ENCODE results near the gene TOR3A.
"Not testable (repeated sequence)": the region's sequence is repeated elsewhere in the genome, so short reads cannot be mapped to it uniquely, and the experiment has no call there.

TOR3A gene

DNA sequence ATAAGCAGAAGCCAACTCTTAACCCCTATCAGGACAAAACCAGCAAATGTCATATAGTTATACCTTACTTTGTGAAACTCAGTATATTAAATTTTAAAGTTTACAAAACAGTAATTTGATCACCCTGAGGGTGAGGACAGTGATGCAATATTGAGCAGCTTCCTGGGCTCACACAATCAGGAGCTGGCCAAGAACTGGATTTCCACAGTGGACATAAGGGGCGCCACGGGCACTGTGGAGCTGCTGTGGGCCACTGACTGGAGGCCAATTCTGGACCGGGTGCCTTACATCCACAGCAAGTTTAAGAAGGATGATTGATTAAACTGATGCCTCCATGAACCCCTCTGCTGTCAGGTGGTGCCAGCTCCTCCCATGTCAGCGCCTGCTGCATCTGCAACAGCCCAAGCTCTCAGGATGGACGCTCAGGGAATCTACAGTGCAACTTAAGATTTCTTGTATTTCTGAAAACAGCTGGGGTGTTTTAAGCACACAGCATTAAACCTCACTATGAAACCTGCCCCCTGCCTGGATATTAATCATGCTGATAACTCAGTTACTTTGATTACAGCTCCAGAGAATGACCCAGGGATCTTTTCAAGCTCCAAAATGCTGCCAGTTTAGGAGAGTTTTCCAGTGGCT, 55.9 kb downstream of the TOR3A start:
- Histone ChIP-seq H3K27me3 (ENCODE audit: control insufficient read depth, low read length) (no peaks in the 10 kb centered on the region), H3K36me3 (ENCODE audit: control insufficient read depth, low read length) (no peaks in the 10 kb centered on the region), H3K4me2 (ENCODE audit: low read length) (no peak overlapping the region), H3K9me3 (ENCODE audit: control insufficient read depth, insufficient read depth, low read length) (no peaks in the 10 kb centered on the region), H3F3A (ENCODE audit: control insufficient read depth, insufficient read depth) (0 out of 2 replicates have a peak, but pooled peaks cover under 1% of the 10 kb centered on the region), H3K4me1 (ENCODE audit: control insufficient read depth, low read length) (peaks cover 1% of the 10 kb centered on the region; the same call in 1 of the 2 replicates), H3K4me3 (ENCODE audit: low read length) (no peak overlapping the region), H3K79me2 (ENCODE audit: control insufficient read depth, low read length) (peaks cover 14% of the 10 kb centered on the region), H3K9me2 (replicated peaks; ENCODE audit: control insufficient read depth, low read length) (no peaks in the 10 kb centered on the region), H3K27ac (ENCODE audit: low read depth, low read length) (no peak overlapping the region), H4K20me1 (ENCODE audit: control insufficient read depth, insufficient read depth, low read depth, low read length) (no peaks in the 10 kb centered on the region)
- no peak for TF ChIP-seq EZH2phosphoT487 (IDR thresholded peaks at IDR 0.05; ENCODE audit: borderline replicate concordance, low read length)
- TF ChIP-seq, protein P1, sequence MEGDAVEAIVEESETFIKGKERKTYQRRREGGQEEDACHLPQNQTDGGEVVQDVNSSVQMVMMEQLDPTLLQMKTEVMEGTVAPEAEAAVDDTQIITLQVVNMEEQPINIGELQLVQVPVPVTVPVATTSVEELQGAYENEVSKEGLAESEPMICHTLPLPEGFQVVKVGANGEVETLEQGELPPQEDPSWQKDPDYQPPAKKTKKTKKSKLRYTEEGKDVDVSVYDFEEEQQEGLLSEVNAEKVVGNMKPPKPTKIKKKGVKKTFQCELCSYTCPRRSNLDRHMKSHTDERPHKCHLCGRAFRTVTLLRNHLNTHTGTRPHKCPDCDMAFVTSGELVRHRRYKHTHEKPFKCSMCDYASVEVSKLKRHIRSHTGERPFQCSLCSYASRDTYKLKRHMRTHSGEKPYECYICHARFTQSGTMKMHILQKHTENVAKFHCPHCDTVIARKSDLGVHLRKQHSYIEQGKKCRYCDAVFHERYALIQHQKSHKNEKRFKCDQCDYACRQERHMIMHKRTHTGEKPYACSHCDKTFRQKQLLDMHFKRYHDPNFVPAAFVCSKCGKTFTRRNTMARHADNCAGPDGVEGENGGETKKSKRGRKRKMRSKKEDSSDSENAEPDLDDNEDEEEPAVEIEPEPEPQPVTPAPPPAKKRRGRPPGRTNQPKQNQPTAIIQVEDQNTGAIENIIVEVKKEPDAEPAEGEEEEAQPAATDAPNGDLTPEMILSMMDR (IDR thresholded peaks at IDR 0.05; ENCODE audit: low read depth, low read length, poor library complexity, severe bottlenecking) = no peak

DNA sequence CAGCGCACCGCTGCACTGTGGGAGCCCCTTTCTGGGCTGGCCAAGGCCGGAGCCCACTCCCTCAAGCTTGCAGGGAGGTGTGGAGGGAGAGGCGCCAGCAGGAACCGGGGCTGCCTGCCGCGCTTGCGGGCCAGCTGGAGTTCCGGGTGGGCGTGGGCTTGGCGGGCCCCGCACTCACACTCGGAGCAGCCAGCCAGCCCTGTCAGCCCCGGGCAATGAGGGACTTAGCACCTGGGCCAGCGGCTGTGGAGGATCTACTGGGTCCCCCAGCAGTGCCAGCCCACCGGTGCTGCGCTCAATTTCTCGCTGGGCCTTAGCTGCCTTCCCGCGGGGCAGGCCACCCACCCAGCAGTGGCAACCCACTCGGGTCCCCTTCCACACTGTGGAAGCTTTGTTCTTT, 56.9 kb downstream of the TOR3A start:
- not testable (repeated sequence) for H3K9me2 ChIP-seq (replicated peaks; ENCODE audit: control insufficient read depth, low read length); H3F3A ChIP-seq (ENCODE audit: control insufficient read depth, insufficient read depth); H3K27me3 ChIP-seq (ENCODE audit: control insufficient read depth, low read length); H3K4me2 ChIP-seq (ENCODE audit: low read length); H3K27ac ChIP-seq (ENCODE audit: low read depth, low read length); H3K4me1 ChIP-seq (ENCODE audit: control insufficient read depth, low read length); H4K20me1 ChIP-seq (ENCODE audit: control insufficient read depth, insufficient read depth, low read depth, low read length); H3K4me3 ChIP-seq (ENCODE audit: low read length); H3K9me3 ChIP-seq (ENCODE audit: control insufficient read depth, insufficient read depth, low read length); H3K36me3 ChIP-seq (ENCODE audit: control insufficient read depth, low read length)
- H3K79me2 ChIP-seq (ENCODE audit: control insufficient read depth, low read length) = peaks cover 14% of the 10 kb centered on the region

DNA sequence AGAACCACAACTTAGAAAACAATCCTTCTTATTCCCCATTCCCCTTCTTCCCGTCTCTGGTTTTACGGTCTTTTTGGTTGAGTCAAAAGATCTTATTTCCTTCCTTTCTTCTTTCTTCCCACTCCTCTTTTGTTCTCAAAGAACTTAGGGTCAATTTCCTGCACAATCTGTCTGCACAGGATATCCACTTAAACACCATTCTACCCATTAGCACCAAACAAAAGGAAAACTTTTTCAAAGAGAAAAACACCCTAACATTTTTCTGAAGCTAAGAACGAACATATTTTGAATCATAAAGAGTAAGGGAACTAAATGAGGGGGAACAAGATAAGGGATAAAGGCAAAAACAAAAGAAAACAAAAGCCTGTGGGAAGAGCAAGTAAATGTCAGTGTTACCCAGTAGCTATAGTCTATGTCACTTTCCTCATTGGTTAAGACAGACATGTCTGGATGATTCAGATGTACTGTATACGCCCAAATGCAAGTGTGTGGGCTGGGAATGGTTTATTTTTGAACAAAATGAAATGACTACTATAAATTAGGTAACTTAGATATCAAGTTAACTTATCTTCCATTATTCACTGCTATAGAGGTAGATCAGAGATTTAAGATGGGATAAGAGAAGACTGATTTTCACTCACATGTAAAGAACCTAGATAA, 59.9 kb downstream of the TOR3A start:
- Histone ChIP-seq H3K4me1 (ENCODE audit: control insufficient read depth, low read length) (peaks cover 5% of the 10 kb centered on the region; the same call in 1 of the 2 replicates), H3K36me3 (ENCODE audit: control insufficient read depth, low read length) (no peaks in the 10 kb centered on the region), H4K20me1 (ENCODE audit: control insufficient read depth, insufficient read depth, low read depth, low read length) (no peaks in the 10 kb centered on the region), H3K79me2 (ENCODE audit: control insufficient read depth, low read length) (peaks cover 14% of the 10 kb centered on the region), H3K27me3 (ENCODE audit: control insufficient read depth, low read length) (no peaks in the 10 kb centered on the region), H3K9me3 (ENCODE audit: control insufficient read depth, insufficient read depth, low read length) (no peaks in the 10 kb centered on the region), H3K27ac (ENCODE audit: low read depth, low read length) (no peak overlapping the region), H3F3A (ENCODE audit: control insufficient read depth, insufficient read depth) (0 out of 2 replicates have a peak, but pooled peaks cover 2% of the 10 kb centered on the region), H3K9me2 (replicated peaks; ENCODE audit: control insufficient read depth, low read length) (no peaks in the 10 kb centered on the region), H3K4me2 (ENCODE audit: low read length) (no peak overlapping the region), H3K4me3 (ENCODE audit: low read length) (no peak overlapping the region)
- no peak for TF ChIP-seq EZH2phosphoT487 (IDR thresholded peaks at IDR 0.05; ENCODE audit: borderline replicate concordance, low read length)
- TF ChIP-seq, protein P1 (IDR thresholded peaks at IDR 0.05; ENCODE audit: low read depth, low read length, poor library complexity, severe bottlenecking) = no peak

DNA sequence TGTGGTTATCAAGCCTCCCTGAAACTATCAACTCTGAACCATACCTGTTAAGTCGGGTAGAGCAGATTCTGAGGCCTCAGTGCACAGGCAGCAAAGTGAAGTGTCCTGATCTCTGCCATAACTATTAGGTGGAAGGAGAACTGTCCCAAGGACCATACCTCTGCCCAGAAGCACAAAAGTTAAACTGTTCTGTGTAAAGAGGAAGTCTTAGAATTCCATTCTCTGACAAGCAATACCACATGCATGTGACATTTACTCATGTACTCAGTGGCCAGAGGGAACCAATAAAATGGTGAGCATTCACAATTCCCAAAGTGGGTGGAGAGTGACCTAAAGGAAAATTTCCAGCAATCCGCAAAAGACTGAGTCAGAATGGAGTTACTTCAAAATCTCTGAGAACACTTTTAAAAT, 61.0 kb downstream of the TOR3A start:
- Histone ChIP-seq H3K4me2 (ENCODE audit: low read length) (no peak overlapping the region), H3K9me3 (ENCODE audit: control insufficient read depth, insufficient read depth, low read length) (no peaks in the 10 kb centered on the region), H3K79me2 (ENCODE audit: control insufficient read depth, low read length) (peaks cover 9% of the 10 kb centered on the region), H3K27ac (ENCODE audit: low read depth, low read length) (no peak overlapping the region), H3K36me3 (ENCODE audit: control insufficient read depth, low read length) (no peaks in the 10 kb centered on the region), H3K4me1 (ENCODE audit: control insufficient read depth, low read length) (peaks cover 5% of the 10 kb centered on the region; the same call in 1 of the 2 replicates), H3K4me3 (ENCODE audit: low read length) (no peak overlapping the region), H4K20me1 (ENCODE audit: control insufficient read depth, insufficient read depth, low read depth, low read length) (no peaks in the 10 kb centered on the region), H3F3A (ENCODE audit: control insufficient read depth, insufficient read depth) (0 out of 2 replicates have a peak, but pooled peaks cover 2% of the 10 kb centered on the region), H3K27me3 (ENCODE audit: control insufficient read depth, low read length) (no peaks in the 10 kb centered on the region), H3K9me2 (replicated peaks; ENCODE audit: control insufficient read depth, low read length) (no peaks in the 10 kb centered on the region)
- TF ChIP-seq, protein P1 (IDR thresholded peaks at IDR 0.05; ENCODE audit: low read depth, low read length, poor library complexity, severe bottlenecking) = no peak
- TF ChIP-seq EZH2phosphoT487 (IDR thresholded peaks at IDR 0.05; ENCODE audit: borderline replicate concordance, low read length) = no peak

Data from DOHH2 (cell line).